Placental epithelial cell (primary cell): Measurements from ENCODE around the gene MUSTN1. TPM values are rescaled to one million over a fixed set of nuclear protein-coding genes. Genes with fewer than 3 reads are reported as not detected.

ENCODE experiments used
- small RNA-seq: library from RNA; depleted of rRNA; stranded (forward); fragments of <200 nt; gene quantifications from one replicate; pipeline ENCODE3, GENCODE V24; 2012
- total RNA-seq: library from RNA; depleted of rRNA; stranded (reverse); fragments of >200 nt; gene quantifications from 2 replicates; pipeline ENCODE4 v1.2.3, GENCODE V29; 2012

Gene MUSTN1
- 0.79 TPM in 1 of 2 replicates, not detected in the other for total RNA-seq

DNA sequence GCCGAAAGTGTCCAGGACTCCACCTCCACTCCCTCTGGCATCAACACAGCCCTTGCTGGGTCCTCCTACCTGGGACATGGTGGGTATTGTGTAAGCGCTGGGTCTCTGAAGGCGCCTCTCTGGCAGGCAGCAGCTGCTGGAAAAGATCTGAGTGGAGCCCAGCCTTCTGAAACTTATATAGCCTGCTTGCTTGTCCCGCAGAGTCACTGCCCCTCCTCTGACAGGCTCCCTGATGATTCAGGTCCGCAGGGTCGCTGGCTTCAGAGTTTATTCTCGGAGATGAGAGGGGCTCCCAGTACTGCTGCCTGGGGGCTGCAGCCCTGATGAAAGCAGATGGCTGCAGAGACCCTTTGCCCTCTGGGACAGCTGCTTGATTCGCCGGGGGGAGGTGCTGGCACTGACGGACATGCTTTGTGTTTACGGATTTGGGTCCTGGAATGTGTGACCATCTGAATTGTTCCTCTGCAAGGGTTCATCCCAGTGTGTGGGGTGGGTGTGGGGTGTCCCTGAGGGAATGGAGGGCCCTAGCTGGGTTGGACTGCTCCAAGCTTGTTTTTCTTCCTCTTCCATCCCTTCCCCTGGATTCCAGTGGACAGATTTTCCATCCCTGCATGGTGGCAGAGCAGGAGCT, at the start of gene MUSTN1:
MUSTN1 (minus strand) TSS at position 149 of the 631 bp plus-strand sequence; CDS start at position 78, 71 bp downstream.

DNA sequence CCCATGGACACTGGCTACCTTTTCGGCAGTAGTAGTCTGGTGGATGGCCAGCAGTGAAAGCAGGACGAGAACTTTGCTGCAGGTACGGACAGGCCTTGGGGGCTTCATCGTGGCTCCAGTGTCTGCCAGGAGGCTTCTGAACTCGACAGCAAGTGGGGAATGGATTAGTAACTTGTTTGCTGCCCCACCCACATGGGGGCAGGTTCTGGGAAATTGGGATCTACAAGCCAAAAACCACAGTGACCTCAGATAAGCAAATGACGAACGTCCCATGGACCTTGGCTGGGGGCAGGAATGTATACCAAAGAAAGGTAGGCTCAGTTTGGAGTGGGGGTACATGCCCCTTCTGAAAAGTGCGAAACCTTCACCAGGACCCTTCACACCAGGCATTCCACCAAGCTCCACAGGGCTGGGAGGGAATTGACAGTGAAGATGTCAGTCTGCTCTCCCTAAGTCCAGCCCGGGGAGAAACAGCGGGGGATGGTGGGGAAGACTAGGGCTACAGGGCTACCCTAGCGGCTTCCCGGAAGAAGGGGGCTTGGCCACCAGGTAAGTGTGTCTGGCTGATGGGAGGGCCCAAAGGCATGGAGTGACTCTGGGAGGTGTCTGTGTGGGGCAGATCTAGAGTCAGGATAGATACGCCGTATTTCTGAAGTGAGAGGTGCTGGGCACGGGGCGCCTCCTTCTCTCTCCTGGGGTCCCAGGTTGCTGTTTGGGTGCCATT, 4.1 kb downstream of the MUSTN1 start, which contains the start of gene ITIH4:
ITIH4 (minus strand) TSS at position 138 of the 724 bp plus-strand sequence; CDS start at position 108, 30 bp downstream.

DNA sequence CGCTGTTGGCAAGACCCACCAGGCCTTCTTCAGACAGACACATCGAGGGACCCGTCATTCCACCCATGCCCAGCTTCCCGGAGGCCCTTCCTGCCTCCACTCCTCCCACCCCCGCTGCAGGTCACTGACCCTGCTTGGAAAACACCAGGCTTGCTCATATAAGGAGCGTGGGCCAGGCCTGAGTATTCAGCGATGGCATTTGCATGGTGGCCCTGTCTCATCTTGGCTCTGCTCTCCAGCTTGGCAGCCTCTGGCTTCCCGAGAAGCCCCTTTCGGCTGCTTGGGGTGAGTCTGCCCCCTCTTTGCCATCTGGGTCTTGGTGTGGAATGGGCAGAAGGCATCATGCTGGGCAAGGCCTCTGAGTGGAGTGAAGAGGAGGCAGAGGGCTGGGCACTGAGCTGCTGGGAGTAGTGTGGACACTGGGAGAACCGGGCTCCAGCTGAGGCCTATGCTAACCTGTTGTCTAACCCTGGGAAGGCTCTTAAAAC, 40.2 kb downstream of the MUSTN1 start, which contains the start of gene ITIH3:
ITIH3 (plus strand) TSS at position 185 of the 488 bp plus-strand sequence; CDS start at position 193, 8 bp downstream.

Small RNAs within 50 kb of the gene (small RNA-seq; reads per million reads assigned to genes)
- gene MIR8064 (not detected), gene MUSTN1 (not detected)

Other genes with a start within 250 kb of the MUSTN1 start
- gene PBRM1, start 149.1 kb downstream of the MUSTN1 start, total RNA-seq, result 70.3 and 83.8 TPM in 2 replicates
- 71.1 and 72.2 TPM in 2 replicates for gene GNL3, start 149.0 kb downstream of the MUSTN1 start, total RNA-seq
- gene GLT8D1, start 129.2 kb downstream of the MUSTN1 start, total RNA-seq, result 105 and 164 TPM in 2 replicates
- 94.6 TPM in 2 replicates for gene SPCS1, start 128.9 kb downstream of the MUSTN1 start, total RNA-seq
- 16.1 and 18.0 TPM in 2 replicates for gene NEK4, start 64.1 kb downstream of the MUSTN1 start, total RNA-seq
- not detected in 2 replicates for gene ITIH1, start 57.4 kb downstream of the MUSTN1 start, total RNA-seq
- gene ITIH3, start 40.2 kb downstream of the MUSTN1 start, total RNA-seq, result not detected in 2 replicates
- gene ITIH4, start 4.3 kb downstream of the MUSTN1 start, total RNA-seq, result 2.0 and 6.7 TPM in 2 replicates
- 9.8 and 19.4 TPM in 2 replicates for gene STIMATE, start 62.5 kb upstream of the MUSTN1 start, total RNA-seq
- 11.9 and 16.1 TPM in 2 replicates for gene SFMBT1, start 211.1 kb upstream of the MUSTN1 start, total RNA-seq